GM18861 (cell line): ENCODE results near the gene FGF14.
A peak's percentile ranks its signal among the peaks of the same experiment; 100 is the strongest.
"Not testable (repeated sequence)": the region's sequence is repeated elsewhere in the genome, so short reads cannot be mapped to it uniquely, and the experiment has no call there.

Experiments used
- ATAC-seq: cut with Tn5 transposase; IDR thresholded peaks from one replicate; pipeline ENCODE4 v1.9.1; 2021; ENCODE audit not compliant: unreplicated experiment

FGF14 gene

DNA sequence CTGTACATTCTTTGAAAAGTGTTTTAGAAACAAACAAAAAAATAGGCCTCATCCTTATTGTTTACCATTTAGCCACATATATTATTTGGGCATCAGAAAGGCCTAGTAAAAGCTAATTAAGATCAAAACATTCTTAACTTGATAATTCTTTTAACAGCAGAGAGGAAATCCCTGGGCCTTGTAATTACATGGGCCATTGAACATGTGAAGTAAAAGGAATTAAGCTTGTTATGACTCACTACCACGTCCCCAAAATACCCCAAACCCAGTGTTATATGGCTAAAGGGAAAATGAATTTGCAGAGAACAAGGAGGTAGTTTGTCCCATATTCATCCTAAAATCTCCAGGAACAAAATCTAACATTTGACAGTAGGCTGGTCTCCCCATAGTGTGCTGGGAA is 509.6 kb downstream of the FGF14 start:
- ATAC-seq = no peak

- ATAC-seq = no peak
Observed at GRCh38 chr13:101881593-101881992, 520.3 kb downstream of the FGF14 start.

DNA sequence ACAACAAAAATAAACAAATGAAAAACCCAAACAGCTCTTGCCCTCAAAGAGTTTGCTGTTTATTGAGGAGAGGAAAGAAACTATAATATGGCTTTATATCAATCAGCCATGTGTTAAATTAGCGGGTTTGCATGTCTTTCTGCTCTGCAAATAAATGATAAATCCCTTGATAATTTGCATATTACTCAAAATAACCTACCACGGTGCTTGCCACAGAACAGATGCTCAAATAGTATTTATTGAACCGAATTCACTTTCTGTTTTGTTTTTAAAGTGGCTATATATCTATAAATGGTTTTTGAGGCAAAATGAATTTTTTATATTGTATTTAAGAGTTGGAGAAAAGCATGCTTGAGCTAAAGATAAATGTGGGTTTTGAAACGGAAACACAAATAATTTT is 521.3 kb downstream of the FGF14 start:
- peak; percentile 65 for ATAC-seq

- ATAC-seq = no peak
Observed at GRCh38 chr13:101876951-101877350, 524.9 kb downstream of the FGF14 start.

DNA sequence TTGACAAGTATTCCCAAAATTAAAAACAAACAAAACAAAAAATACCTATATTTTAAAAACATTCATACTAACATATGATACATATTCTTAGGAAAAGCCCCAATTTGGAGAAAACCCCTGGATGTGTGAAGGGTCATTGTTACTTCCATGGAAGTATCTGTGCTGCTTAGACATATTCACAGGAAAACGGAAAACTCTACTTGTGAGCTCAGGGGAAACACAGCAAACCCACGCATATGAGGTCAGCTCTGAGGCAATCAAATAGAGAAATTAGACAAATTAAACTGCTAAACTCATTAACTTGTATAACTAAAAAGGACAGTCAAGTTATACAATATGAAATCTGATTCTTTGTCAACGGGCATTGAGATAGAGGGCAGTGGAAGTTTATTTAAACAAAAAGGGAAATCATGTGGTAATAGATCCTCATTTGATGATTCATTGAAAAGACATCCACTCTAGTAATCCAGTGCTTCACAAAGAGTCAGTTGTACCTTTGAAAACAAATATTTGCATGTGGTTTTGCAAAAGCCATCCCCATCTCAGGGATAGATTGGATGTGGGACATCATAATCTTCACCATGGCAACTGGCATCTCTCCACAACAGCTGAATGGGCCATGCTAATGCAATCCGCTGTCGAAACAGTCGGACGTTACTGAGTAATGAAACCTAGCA is 526.0 kb downstream of the FGF14 start:
- ATAC-seq = no peak

- ATAC-seq = no peak
Observed at GRCh38 chr13:101875091-101875490, 526.8 kb downstream of the FGF14 start.

DNA sequence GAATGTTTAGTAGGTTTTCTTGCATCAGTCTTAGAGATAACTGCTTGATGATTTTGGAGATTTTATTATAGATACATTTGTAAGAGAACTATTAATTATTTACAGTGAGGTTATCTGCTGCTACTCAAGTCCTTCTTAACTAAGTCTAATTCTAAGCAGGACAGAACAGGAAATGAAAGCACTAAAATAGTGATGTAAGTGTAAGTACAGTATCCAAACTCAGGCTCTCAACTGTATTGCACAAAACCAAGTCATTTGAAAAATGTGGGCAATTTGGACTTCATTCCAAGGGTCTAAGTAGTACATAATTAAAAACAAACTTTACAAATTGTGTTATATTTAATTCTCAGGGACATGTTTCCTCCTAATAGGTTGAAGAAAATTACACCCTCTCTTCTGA is 532.3 kb downstream of the FGF14 start:
- peak; percentile 99 for ATAC-seq

DNA sequence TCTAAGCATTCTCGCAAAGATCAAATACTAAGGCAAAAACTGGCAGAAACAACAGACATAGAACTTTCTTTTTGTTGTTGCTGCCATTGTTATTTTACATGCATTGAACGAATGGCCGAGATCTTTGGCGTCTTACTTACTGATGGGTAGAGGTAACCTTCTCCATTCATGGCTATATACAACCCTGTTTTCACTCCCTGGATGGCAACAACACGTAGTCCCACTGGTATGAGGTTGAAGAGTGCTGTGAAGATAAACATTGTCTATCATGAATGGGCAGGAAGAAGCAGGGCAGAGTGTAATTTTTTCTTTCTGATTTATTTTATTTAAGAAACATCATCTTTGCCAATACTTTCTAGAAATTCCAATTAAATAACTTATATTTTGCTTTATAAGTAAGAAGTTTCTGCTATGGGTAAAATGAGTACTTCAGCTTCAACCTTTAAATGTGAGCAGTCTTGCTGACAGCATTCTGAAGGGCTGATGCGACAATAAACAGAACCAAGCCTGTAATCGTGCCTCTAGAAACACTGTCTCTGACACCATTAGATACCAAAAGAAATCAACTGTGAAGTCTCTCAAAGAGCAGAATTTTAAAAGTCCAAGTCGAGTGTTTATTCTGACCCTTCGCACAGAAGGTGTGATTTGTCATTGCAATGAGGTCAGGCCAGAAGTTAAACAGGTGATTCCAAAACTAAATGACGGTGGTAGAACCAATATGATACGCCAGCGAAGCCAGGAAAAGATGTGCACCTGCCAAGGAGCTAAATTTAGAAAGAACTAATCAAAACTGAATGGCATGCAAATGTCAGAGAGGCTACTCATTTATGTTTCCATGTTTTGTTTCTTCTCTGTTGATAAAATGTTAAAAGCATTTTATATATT is 533.0 kb downstream of the FGF14 start:
- ATAC-seq = peak; percentile 38

- no peak for ATAC-seq
Observed at GRCh38 chr13:101866889-101867581, 534.8 kb downstream of the FGF14 start.

DNA sequence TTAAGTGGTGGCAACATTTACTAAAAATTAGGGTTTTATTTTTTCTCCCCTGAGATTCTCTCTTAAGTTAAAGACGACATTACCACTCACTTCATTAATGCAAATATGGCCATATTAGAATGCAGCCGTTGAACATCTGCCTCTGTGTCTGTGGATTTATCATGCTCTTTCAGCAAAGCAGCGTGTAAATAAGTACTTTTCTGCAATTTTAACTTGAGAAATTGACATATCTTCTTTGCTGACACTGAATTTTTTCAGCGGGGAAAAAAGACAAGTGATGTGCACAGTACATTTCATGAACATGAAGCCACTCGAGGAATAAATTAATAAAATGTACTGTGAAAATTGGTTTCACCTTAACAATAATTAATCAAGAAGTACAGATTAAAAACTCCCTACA is 543.0 kb downstream of the FGF14 start:
- ATAC-seq = no peak

DNA sequence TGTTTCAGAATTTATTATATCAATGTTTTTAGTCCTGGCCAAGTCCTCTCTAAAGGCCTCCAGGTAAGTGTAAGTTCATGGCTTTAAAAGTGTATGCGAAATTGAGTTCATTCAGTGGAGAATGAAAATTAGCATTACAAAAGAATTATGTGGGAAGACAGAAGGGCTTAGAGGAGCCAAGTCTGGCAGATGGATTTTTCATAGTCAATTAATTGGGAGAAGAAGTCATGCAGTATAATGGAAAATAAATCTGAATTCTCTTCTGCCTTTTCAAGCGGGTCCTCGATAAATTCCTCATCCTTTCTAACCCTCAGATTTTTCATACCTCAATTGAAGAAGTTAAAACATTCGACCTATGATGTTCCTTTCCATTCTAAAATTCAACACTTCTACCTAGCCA is 555.1 kb downstream of the FGF14 start:
- no peak for ATAC-seq

DNA sequence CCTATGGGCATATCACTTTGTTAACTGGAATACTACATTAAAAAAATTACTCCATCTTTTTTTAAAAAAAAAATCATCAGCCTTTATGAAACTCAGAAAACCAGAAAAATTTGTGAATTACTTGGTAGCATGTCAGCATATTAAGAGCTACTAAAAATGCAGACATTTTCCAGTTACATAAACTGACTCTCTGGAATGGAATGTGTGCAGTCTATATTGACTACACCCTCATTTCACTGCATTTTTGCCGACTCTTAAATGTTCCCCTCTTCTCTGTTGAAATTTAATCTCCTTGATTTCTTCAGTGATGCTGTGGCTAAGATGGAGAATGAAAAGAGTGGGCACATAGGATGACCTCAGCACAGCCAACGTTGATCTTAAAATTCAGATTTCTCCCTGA is 555.6 kb downstream of the FGF14 start:
- no peak for ATAC-seq

DNA sequence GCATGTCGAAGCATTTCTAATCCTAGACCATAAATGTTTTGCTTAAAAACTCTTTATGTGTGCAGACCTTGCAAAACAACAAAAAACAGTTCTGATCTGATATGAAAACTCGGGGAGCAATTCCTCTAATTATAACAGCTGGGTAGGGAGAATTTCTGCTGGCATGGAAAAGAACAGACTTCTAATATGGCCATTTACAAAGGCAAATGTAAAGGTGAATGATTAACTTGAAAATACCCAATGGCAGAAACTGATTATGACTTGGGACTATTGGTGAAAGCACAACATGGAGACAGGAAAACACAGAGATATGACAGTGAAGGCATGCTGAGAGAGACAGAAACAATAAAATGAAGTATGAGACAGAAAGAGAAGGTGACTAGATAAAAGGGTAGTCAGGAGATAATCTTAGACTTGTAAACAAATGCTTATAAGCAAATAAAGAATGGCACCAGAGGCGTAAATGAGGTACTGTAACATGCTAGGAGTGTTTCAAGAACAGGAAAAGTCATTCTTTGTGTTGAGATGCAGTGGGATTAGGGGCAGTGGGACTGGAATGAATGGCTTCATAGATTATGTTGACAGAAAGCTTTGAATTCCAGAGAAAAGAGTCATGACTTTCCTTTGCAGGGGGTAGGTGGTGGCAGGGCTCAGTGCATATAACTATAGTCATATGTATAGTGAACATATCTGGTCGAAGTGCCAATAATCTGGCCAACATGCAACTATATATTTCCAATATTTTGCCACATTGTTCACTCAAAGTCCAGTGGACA is 556.4 kb downstream of the FGF14 start:
- no peak for ATAC-seq

DNA sequence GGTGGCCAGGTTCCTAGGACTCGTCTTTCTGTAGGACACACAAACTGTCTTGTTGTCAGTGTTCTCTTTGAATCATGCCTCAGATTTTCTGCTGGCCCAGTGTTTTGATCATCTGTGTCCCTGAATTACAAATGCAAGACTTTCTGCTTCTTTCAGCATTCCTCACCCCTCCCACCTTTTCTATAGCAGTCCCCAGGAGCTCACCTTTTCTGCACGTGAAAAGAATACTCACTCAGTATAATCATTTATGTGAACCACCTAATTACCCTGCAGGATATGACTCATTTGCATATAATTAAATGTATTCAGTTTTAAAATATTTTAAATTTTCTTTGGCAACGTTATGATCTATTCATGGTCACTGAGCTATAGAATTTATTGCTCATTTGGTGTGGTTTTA is 560.1 kb downstream of the FGF14 start:
- ATAC-seq = no peak

GRCh38 chr13:101838323-101838722 is 563.5 kb downstream of the FGF14 start:
- no peak for ATAC-seq

- ATAC-seq = not testable (repeated sequence)
Observed at GRCh38 chr13:101837778-101838177, 564.1 kb downstream of the FGF14 start.

- no peak for ATAC-seq
Observed at GRCh38 chr13:101837288-101837687, 564.6 kb downstream of the FGF14 start.

DNA sequence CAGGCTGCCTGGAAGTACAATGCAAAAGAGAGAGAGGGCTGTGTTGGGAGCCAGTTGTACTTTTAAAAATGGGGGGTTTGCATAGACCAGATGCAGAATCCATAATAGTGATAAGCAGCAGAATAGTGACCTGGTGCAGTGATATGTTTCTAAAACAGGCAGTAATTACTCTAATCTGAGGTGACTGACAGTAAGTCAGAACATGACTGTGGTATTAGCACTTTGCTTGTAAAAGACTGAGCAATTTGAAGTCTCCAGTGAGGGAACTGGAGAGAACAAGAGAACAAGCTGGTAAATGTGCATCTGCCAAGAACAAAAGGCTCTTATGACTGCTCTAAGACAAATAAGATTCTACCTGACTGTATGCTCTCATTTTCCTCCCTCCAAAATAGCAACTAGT is 565.9 kb downstream of the FGF14 start:
- ATAC-seq = no peak

DNA sequence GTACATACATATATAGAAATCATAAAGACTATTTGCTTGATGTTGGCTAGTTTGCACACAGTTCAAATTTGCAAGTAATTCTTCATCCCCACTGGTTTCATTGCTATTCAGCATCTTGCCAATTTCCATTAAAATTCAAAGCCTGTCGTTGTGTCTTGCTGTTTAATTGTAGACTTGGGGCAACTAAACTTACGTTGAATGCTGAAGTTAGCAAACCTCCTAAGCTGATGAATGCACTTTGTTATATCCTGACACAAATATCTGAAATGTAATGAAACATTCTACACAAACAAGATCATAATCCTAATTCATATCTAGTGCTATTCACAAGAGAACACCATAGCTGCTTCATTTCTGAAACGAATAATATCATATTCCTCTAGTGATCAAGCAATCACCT is 568.2 kb downstream of the FGF14 start:
- no peak for ATAC-seq

DNA sequence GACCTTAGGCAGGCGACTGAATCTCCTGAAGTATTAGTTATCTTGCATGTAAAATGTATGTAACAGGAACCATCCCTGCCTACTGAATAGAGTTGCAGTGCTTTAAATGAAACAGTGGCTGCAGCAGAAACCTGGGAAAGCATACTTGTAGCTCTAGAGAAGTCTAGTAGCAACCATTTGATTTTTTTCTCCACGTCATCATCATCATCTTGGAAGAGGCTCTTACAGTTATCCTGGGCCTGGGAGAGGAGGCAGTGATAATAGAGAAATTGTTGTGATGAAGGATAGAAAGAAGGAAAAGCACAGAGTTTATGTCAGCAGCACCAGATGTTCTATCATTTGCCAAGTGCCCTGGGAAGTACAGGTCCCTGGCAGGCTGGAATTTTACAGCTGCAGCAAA is 571.8 kb downstream of the FGF14 start:
- no peak for ATAC-seq

DNA sequence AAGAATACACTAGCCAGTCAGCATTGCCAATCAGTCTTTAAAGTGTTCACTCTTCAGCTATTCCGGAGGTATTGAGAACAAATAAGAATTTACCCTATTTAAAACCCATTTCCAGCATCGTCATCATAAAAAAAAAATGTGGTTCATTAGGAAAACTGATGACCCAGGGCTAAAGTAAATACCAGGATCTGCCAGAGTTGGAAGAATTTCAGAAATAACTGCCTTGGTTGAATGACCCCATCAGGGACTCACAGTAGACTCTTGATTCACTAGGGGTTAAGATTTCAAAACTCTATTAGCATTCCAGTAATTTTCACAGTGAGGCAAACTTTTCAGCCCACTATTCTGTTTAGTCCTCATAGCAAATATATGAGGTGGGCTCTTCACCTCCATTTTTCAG is 572.4 kb downstream of the FGF14 start:
- ATAC-seq = no peak
